Left forelimb (tissue), 1 donor: ENCODE data around the gene SLC38A6.
"Not testable (repeated sequence)": the region's sequence is repeated elsewhere in the genome, so short reads cannot be mapped to it uniquely, and the experiment has no call there.

Source experiments
- DNase-seq: peaks from one replicate; pipeline ENCODE4 v3.0.0-alpha.2; 2018; ENCODE audit warnings: low spot score

Gene SLC38A6

DNA sequence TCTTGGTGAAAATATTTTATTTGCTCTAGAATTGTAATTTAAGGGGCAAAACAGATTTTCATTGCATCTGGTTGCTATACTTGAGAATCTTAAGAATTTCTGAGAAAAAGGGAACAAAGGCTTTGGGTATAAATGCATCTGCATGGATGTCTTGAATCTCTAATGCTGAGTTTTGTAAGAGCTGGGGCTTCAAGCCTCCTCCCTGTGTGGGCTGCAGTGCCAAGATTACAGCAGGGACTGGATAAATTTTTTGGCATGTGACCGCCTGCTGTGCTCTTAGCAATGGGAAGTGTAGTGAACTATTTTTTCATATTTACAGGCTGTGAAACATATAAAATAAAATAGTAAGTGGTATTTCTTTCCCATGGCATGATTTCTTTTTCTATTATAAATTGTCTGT lies 70.0 kb downstream of the SLC38A6 start:
- no peak for DNase-seq

DNA sequence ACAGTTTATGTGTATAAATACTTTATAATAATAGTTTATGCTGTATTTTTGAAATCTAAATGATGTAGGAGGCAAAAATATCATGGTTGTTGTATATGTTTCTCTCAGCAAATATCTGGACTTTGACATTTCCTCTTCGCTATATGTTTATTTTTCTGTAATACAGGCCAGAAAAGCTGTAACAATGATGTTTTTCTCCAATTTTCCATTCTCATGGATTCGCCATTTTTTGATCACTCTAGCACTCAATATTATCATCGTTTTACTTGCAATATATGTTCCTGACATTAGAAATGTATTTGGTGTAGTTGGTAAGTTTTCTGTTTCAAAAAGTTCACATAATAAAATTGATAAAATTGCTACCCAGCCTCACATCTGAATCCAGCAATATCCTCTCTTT lies 70.6 kb downstream of the SLC38A6 start:
- no peak for DNase-seq

DNA sequence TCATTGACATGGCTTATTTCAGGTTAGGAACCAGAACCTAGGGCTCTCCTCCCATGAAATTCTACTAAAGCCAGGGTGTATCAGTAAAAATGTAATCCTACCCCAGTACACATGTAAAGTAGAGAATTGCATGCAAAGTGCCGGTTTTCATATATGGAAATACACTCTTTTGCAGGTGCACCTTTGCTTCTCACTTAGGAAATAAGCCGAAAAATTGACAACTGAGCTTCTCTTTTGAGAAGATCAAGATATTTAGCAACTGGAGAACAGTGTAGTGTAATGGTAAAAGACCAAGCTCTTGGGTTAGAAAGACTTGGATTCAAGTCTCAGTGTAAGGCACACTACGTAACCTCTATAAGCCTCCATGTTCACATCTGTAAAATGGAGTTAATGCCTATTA lies 82.4 kb downstream of the SLC38A6 start:
- no peak for DNase-seq

GRCh38 chr14:61064210-61064609 lies 83.2 kb downstream of the SLC38A6 start:
- DNase-seq = no peak

DNA sequence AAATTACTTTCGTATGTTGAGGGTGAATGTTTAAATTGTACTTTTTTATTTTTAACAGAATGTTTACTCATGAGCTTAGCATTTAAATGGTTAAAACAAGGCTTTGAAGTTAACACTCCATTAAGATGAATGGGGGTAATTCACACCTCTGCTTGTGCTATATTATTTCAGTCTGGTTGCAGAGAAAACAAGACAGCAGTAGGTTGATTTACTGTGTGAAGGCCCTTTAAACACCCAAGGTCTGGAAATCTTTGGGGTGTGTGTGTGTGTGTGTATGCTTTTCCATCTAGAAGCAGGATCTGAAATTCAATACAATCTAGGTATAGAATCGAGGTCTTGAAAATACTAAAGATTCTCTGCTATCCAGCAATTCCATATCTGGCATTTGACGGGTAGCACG lies 83.8 kb downstream of the SLC38A6 start:
- no peak for DNase-seq

DNA sequence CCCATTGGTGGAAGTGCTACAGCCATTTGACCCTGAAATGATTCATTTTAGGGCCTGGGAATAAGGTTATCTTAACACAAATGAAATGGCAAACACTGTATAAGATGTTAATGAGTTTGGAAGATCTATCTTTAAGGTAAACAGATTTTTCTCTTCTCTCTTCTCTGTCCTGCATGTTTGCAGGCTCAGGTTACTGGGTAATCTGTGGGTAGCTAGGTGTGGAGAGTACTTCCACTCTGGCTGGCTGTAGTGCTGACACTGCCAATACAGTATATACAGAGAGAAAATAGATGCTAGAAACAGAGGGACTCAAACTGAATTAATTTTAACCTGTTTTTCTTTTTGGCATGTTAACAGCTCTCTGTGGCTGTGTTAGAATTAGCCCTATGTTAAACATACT lies 84.6 kb downstream of the SLC38A6 start:
- DNase-seq = no peak

GRCh38 chr14:61072442-61072841 lies 91.4 kb downstream of the SLC38A6 start:
- not testable (repeated sequence) for DNase-seq

GRCh38 chr14:61074852-61075251 lies 93.8 kb downstream of the SLC38A6 start:
- DNase-seq = no peak

DNA sequence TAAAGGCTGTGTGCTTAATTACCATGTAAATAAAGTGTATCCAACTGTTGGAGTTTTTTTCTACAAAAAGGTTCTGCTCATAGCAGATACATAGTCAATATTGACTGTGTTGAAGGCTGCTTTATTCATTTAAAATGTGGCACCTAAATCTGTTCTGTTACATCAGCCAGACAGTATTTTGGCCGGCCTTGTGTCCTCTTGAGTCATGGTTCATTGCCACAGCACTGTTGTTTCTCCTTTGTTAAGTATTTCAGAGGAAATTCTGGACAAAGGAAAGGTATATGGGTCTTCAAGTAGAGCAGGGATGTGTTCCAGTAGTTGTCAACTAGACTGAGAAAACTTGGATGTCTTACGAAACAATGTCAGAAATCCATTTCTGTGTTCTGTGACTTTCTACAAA lies 95.5 kb downstream of the SLC38A6 start:
- DNase-seq = no peak

- no peak for DNase-seq
Observed at GRCh38 chr14:61077437-61077836, 96.4 kb downstream of the SLC38A6 start.

- no peak for DNase-seq
Observed at GRCh38 chr14:61077951-61078720, 97.1 kb downstream of the SLC38A6 start.

- peak; percentile 84 for DNase-seq
Observed at GRCh38 chr14:61080591-61081010, 99.6 kb downstream of the SLC38A6 start.

DNA sequence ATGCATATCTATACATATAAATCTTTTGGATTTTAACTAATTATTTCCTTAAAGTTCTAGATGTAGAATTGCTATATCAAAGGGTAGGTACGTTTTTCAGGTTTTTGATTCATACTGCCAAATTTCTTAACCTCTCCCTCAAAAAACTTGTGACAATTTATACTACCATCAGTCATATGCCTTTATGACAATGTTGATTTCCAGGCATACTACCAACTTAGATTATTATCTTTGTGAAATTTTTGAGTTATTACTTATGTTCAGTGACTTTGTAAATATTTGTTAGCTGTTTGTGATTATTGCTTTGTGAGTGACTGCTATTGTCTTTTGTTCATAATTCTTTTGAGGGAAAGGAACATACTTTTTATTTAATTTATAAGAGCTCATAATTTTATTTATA lies 107.0 kb downstream of the SLC38A6 start:
- DNase-seq = no peak

GRCh38 chr14:61089126-61089750 lies 108.2 kb downstream of the SLC38A6 start:
- DNase-seq = no peak

DNA sequence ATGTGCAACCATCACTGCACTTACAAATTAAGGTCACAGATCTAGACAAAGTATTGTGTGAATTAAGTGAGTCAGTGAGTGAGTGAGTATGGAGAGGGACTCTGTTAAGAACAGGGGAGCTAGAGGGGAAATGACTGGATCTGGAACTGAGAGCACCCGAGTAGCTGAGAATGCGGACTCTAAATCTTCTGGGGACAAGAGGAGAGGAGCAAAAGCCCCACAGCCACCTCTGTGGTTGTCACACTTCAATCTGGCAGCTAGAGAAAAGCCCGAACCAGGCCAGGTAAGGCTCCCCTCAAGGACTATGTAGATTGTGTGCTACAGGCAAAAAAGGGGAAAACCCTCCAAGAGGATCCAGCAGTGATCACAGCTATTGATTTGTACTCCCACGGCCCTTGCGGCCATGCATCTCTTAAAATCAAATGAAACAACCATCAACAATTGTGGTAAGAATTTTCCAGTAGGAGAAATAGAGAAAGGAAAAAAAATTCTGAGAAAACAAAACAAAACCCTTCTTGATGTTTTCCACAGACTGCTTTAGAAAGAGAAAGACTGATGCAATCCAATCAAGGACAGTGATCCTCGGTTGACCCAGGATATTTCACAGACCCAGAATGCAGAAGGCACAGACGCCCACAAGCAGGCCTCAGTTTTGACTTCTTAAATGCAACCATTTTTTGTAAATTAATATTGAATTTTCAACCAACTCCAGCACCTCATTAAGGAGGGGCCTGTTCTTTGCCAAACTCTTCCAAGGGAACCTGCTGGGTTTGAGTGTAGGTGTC lies 109.6 kb downstream of the SLC38A6 start:
- DNase-seq = no peak

DNA sequence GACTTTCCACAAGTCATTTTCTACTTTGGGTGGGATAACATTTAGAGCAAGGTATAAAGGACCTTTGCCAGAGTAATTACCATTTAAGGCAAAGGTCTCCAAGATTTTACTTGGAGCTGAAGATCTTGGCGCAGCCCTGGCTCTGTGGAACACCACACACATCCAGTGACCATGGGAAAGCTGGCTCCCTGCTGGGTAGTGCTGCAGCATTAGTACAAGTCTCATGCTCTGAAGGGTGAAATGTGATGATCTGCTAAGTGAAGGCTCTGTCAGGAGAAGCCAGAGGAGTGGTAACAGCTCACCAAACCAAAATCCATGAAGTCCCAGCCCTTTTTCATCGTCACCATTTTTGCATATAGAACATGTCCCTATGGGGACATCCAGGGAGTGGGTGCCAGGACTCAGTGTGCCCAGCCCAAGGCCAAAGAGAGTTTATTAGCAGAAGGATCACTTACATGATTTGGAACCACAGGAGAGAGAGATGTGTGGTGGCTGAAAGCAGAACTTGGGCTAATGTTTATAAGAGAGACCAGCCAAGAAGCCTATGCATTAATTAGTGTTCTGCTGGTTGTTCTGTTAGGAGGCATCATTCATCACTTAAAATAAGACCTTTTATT lies 110.7 kb downstream of the SLC38A6 start:
- peak; percentile 20 for DNase-seq

DNA sequence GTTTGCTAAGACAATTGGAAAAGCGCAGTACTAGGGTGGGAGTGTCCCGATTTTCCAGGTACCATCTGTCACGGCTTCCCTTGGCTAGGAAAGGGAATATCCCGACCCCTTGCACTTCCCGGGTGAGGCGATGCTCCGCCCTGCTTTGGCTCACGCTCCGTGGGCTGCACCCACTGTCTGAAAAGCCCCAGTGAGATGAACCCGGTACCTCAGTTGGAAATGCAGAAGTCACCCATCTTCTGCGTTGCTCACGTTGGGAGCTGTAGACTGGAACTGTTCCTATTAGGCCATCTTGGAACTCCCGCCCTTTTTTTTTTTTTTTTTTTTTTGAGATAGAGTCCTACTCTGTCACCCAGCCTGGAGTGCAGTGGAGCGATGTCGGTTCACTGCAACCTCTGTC lies 117.1 kb downstream of the SLC38A6 start:
- not testable (repeated sequence) for DNase-seq

- DNase-seq = no peak
Observed at GRCh38 chr14:61098721-61099120, 117.7 kb downstream of the SLC38A6 start.

GRCh38 chr14:61099216-61099835 lies 118.3 kb downstream of the SLC38A6 start:
- DNase-seq = no peak

- no peak for DNase-seq
Observed at GRCh38 chr14:61101803-61102548, 120.9 kb downstream of the SLC38A6 start.
